ENCODE results near the gene HGFAC. TPM values are rescaled to one million over a fixed set of nuclear protein-coding genes. Genes with fewer than 3 reads are reported as not detected.

Gene HGFAC
- total and polyA plus RNA-seq, 4 donors: 0.24 to 2.6 (median 0.37) TPM

GRCh38 chr4:3494462-3494871, 52.7 kb downstream of the HGFAC start:
- Histone ChIP-seq H3K4me1 (ENCODE audit: control insufficient read depth in 5 of 5, insufficient read depth in 5 of 5, low read length in 5 of 5) (peaks cover 0 to 11% (median 3%) of the 10 kb centered on the region in 5 donors), H3K9ac (ENCODE audit: insufficient read depth in 1 of 2, low read length in 2 of 2) (no peak overlapping the region), H3K36me3 (ENCODE audit: control insufficient read depth in 4 of 4, insufficient read depth in 4 of 4, low read length in 4 of 4) (no peaks in the 10 kb centered on the region), H3K9me3 (ENCODE audit: control insufficient read depth in 4 of 4, insufficient read depth in 3 of 4, low read length in 3 of 4) (no peaks in the 10 kb centered on the region), H3K27me3 (ENCODE audit: control insufficient read depth in 3 of 3, insufficient read depth in 3 of 3, low read length in 2 of 3) (peaks cover 0 to 43% (median 17%) of the 10 kb centered on the region in 3 donors), H3K4me3 (no peak overlapping the region), H3K27ac (ENCODE audit: low read depth in 1 of 2, low read length in 1 of 2) (no peak overlapping the region)
- ATAC-seq (ENCODE audit: insufficient read depth, low FRiP score): no peak
- TF ChIP-seq, protein P1, sequence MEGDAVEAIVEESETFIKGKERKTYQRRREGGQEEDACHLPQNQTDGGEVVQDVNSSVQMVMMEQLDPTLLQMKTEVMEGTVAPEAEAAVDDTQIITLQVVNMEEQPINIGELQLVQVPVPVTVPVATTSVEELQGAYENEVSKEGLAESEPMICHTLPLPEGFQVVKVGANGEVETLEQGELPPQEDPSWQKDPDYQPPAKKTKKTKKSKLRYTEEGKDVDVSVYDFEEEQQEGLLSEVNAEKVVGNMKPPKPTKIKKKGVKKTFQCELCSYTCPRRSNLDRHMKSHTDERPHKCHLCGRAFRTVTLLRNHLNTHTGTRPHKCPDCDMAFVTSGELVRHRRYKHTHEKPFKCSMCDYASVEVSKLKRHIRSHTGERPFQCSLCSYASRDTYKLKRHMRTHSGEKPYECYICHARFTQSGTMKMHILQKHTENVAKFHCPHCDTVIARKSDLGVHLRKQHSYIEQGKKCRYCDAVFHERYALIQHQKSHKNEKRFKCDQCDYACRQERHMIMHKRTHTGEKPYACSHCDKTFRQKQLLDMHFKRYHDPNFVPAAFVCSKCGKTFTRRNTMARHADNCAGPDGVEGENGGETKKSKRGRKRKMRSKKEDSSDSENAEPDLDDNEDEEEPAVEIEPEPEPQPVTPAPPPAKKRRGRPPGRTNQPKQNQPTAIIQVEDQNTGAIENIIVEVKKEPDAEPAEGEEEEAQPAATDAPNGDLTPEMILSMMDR (IDR thresholded peaks at IDR 0.05; ENCODE audit: control extremely low read depth, extremely low read depth): no peak
- WGBS, 2 donors: 36 to 56% methylated on average over 15 of the region's 15 CpGs
- DNase-seq: no peak

- no peak for DNase-seq
- Histone ChIP-seq H3K9me3 (ENCODE audit: control insufficient read depth in 4 of 4, insufficient read depth in 3 of 4, low read length in 3 of 4) (no peaks in the 10 kb centered on the region), H3K27ac (ENCODE audit: low read depth in 1 of 2, low read length in 1 of 2) (no peak overlapping the region), H3K9ac (ENCODE audit: insufficient read depth in 1 of 2, low read length in 2 of 2) (no peak overlapping the region), H3K4me3 (no peak overlapping the region), H3K27me3 (ENCODE audit: control insufficient read depth in 3 of 3, insufficient read depth in 3 of 3, low read length in 2 of 3) (peaks cover 0 to 40% (median 15%) of the 10 kb centered on the region in 3 donors), H3K36me3 (ENCODE audit: control insufficient read depth in 4 of 4, insufficient read depth in 4 of 4, low read length in 4 of 4) (peaks cover 0 to 9% (median 0%) of the 10 kb centered on the region in 4 donors), H3K4me1 (ENCODE audit: control insufficient read depth in 5 of 5, insufficient read depth in 5 of 5, low read length in 5 of 5) (peaks cover 0 to 11% (median 3%) of the 10 kb centered on the region in 5 donors)
- TF ChIP-seq, protein P1 (IDR thresholded peaks at IDR 0.05; ENCODE audit: control extremely low read depth, extremely low read depth): no peak
- no peak for ATAC-seq (ENCODE audit: insufficient read depth, low FRiP score)
- WGBS, 2 donors: 78 to 80% methylated on average over 26 to 28 of the region's 28 CpGs
Measured at GRCh38 chr4:3495204-3495975, 53.6 kb downstream of the HGFAC start.

- peaks cover 0 to 34% (median 11%) of the 10 kb centered on the region in 3 donors for H3K27me3 ChIP-seq (ENCODE audit: control insufficient read depth in 3 of 3, insufficient read depth in 3 of 3, low read length in 2 of 3)
- peaks cover 0 to 11% (median 0%) of the 10 kb centered on the region in 4 donors for H3K36me3 ChIP-seq (ENCODE audit: control insufficient read depth in 4 of 4, insufficient read depth in 4 of 4, low read length in 4 of 4)
- no peaks in the 10 kb centered on the region for H3K9me3 ChIP-seq (ENCODE audit: control insufficient read depth in 4 of 4, insufficient read depth in 3 of 4, low read length in 3 of 4)
- 66 to 68% methylated on average over 14 of the region's 14 CpGs for WGBS, 2 donors
- no peak overlapping the region for H3K4me3 ChIP-seq
- no peak for ATAC-seq (ENCODE audit: insufficient read depth, low FRiP score)
- DNase-seq: no peak
- no peak overlapping the region for H3K9ac ChIP-seq (ENCODE audit: insufficient read depth in 1 of 2, low read length in 2 of 2)
- TF ChIP-seq, protein P1 (IDR thresholded peaks at IDR 0.05; ENCODE audit: control extremely low read depth, extremely low read depth): no peak
- peaks cover 0 to 11% (median 3%) of the 10 kb centered on the region in 5 donors for H3K4me1 ChIP-seq (ENCODE audit: control insufficient read depth in 5 of 5, insufficient read depth in 5 of 5, low read length in 5 of 5)
- H3K27ac ChIP-seq (ENCODE audit: low read depth in 1 of 2, low read length in 1 of 2): no peak overlapping the region
Measured at GRCh38 chr4:3496021-3496420, 54.3 kb downstream of the HGFAC start.

Data from lung (tissue), 12 donors.